ENCODE measurements around the gene BTBD9.

DNA sequence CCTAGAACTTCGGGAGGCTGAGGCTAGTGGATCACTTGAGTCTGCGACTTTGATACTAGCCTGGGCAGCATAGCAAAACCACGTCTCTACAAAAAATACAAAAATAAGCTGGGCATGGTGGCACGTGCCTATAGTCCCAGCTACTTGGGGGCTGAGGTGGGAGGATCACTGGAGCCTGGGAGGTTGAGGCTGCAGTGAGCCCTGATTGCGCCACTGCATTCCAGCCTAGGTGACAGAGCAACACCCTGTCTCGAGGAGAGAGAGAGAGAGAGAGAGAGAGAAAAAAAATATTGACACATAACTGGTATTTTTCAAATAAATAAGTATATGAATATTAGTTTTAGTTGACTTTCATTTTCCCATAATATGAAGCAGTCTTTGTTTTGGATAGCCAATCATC lies 222.2 kb downstream of the BTBD9 start:
- TF ChIP-seq, protein P1, sequence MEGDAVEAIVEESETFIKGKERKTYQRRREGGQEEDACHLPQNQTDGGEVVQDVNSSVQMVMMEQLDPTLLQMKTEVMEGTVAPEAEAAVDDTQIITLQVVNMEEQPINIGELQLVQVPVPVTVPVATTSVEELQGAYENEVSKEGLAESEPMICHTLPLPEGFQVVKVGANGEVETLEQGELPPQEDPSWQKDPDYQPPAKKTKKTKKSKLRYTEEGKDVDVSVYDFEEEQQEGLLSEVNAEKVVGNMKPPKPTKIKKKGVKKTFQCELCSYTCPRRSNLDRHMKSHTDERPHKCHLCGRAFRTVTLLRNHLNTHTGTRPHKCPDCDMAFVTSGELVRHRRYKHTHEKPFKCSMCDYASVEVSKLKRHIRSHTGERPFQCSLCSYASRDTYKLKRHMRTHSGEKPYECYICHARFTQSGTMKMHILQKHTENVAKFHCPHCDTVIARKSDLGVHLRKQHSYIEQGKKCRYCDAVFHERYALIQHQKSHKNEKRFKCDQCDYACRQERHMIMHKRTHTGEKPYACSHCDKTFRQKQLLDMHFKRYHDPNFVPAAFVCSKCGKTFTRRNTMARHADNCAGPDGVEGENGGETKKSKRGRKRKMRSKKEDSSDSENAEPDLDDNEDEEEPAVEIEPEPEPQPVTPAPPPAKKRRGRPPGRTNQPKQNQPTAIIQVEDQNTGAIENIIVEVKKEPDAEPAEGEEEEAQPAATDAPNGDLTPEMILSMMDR (IDR thresholded peaks at IDR 0.05; ENCODE audit: poor library complexity) = no peak
- TF ChIP-seq EZH2 (IDR thresholded peaks at IDR 0.05; ENCODE audit: borderline replicate concordance) = no peak

All from hepatocyte (in vitro differentiated cells).